H1 (cell line): Measurements from ENCODE around the gene STAT3. TPM values are rescaled to one million over a fixed set of nuclear protein-coding genes. Genes with fewer than 3 reads are reported as not detected.

Experiments
- CTCF ChIA-PET: fragments of 300-600 bp; sonication (Branson Sonifier 250); formaldehyde crosslinking; loops from one replicate; lab custom pipeline; 2021; ENCODE audit not compliant: partially characterized antibody; lab: Charles Lee
- POLR2A ChIA-PET: fragments of 300-600 bp; sonication (Branson Sonifier 250); formaldehyde crosslinking; loops from one replicate; lab custom pipeline; 2021; ENCODE audit warnings: inconsistent platforms; ENCODE audit not compliant: partially characterized antibody; lab: Charles Lee
- DNase-seq, 2 experiments: peaks; one replicate each; pipeline versions ENCODE4 v3.0.0 to v3.0.0-alpha.2; 2010 to 2022; ENCODE audit warnings: low spot score in 2 of 2, low read depth in 1 of 2, mixed read lengths in 1 of 2
- FAIRE-seq: peaks from 2 replicates; lab custom pipeline; 2011; peaks lifted over from hg19 to GRCh38; lab: Jason Lieb, UNC
- H2AFZ ChIP-seq: 2 replicates; pipeline ENCODE4 v1.8.1; 2012; ENCODE audit warnings: low read length, inconsistent platforms
- H2AK5ac ChIP-seq: 2 replicates; pipeline ENCODE4 v1.6.1; 2013; ENCODE audit warnings: low read depth, low read length
- H2BK120ac ChIP-seq: replicated peaks from 2 replicates; pipeline ENCODE3; 2013; ENCODE audit warnings: low read depth, low read length, inconsistent platforms
- H2BK12ac ChIP-seq: 2 replicates; pipeline ENCODE4 v1.6.1; 2013; ENCODE audit warnings: low read depth, low read length
- H2BK15ac ChIP-seq: 2 replicates; pipeline ENCODE4 v1.6.1; 2013; ENCODE audit warnings: low read length
- H2BK20ac ChIP-seq: 2 replicates; pipeline ENCODE4 v1.6.1; 2013; ENCODE audit warnings: low read length
- H2BK5ac ChIP-seq: 2 replicates; pipeline ENCODE4 v1.6.1; 2013; ENCODE audit warnings: low read depth, low read length
- H3K14ac ChIP-seq: 2 replicates; pipeline ENCODE4 v1.6.1; 2013; ENCODE audit warnings: inconsistent platforms; ENCODE audit not compliant: insufficient read length
- H3K18ac ChIP-seq: 2 replicates; pipeline ENCODE4 v1.6.1; 2013; ENCODE audit warnings: low read length; ENCODE audit errors: extremely low read depth
- H3K23ac ChIP-seq: 2 replicates; pipeline ENCODE4 v1.6.1; 2013; ENCODE audit warnings: inconsistent platforms; ENCODE audit not compliant: insufficient read length
- H3K23me2 ChIP-seq: 2 replicates; pipeline ENCODE4 v1.6.1; 2013; ENCODE audit warnings: low read depth, low read length
- H3K27ac ChIP-seq: 2 replicates; pipeline ENCODE4 v1.6.1; 2011; ENCODE audit warnings: low read depth, low read length, inconsistent platforms
- H3K27me3 ChIP-seq, 4 experiments: replicated peaks in 1 of 4; 1 replicate in 1 of 4; 2 replicates in 3 of 4; pipeline versions ENCODE4 v1.6.1 to v1.8.1; 2011 to 2013; ENCODE audit warnings: low read length in 3 of 4, mild to moderate bottlenecking in 3 of 4, inconsistent platforms in 2 of 4, mixed read lengths in 2 of 4, moderate library complexity in 1 of 4; ENCODE audit not compliant: control insufficient read depth in 3 of 4, insufficient read depth in 3 of 4; ENCODE audit errors: extremely low read depth in 1 of 4
- H3K36me3 ChIP-seq, 4 experiments: 2 replicates each; pipeline versions ENCODE4 v1.6.1 to v1.8.1; 2011 to 2013; ENCODE audit warnings: mild to moderate bottlenecking in 4 of 4, low read length in 3 of 4, moderate library complexity in 2 of 4, control low read depth in 1 of 4, inconsistent platforms in 1 of 4; ENCODE audit not compliant: insufficient read depth in 4 of 4, control insufficient read depth in 2 of 4
- H3K4ac ChIP-seq: replicated peaks from 2 replicates; pipeline ENCODE3; 2013; ENCODE audit warnings: low read length, low read depth, mixed read lengths, inconsistent platforms; ENCODE audit not compliant: insufficient read length
- H3K4me1 ChIP-seq, 4 experiments: replicated peaks in 1 of 4; 1 replicate in 1 of 4; 2 replicates in 3 of 4; pipeline versions ENCODE4 v1.6.1 to v1.8.1; 2011 to 2013; ENCODE audit warnings: low read length in 3 of 4, inconsistent platforms in 2 of 4, mixed read lengths in 1 of 4; ENCODE audit not compliant: insufficient read depth in 4 of 4, control insufficient read depth in 3 of 4
- H3K4me2 ChIP-seq, 2 experiments: 2 replicates each; pipeline versions ENCODE4 v1.6.1 to v1.8.1; 2011 to 2013; ENCODE audit warnings: low read depth in 2 of 2, low read length in 2 of 2, control low read depth in 1 of 2, inconsistent platforms in 1 of 2, mild to moderate bottlenecking in 1 of 2; ENCODE audit not compliant: insufficient read depth in 1 of 2
- H3K4me3 ChIP-seq, 4 experiments: fragments of 200-600, 300-600 bp in 1 of 4; sonication (generic), shearing (Covaris generic), sonication (Bioruptor Twin) in 1 of 4; 2 replicates each; pipeline versions ENCODE4 v1.5.1 to v1.8.1; 2011 to 2016; ENCODE audit warnings: low read length in 4 of 4, low read depth in 3 of 4, control low read depth in 2 of 4, inconsistent platforms in 2 of 4, mild to moderate bottlenecking in 2 of 4, mixed read lengths in 1 of 4, moderate library complexity in 1 of 4; ENCODE audit not compliant: insufficient read depth in 2 of 4; ENCODE audit errors: extremely low read depth in 1 of 4
- H3K56ac ChIP-seq: replicated peaks from 2 replicates; pipeline ENCODE3; 2013; ENCODE audit warnings: low read depth, mild to moderate bottlenecking, mixed read lengths, low read length, inconsistent platforms; ENCODE audit not compliant: insufficient read length
- H3K79me1 ChIP-seq: 2 replicates; pipeline ENCODE4 v1.6.1; 2013; ENCODE audit warnings: low read depth, low read length, control low read depth
- H3K79me2 ChIP-seq, 2 experiments: 2 replicates each; pipeline versions ENCODE4 v1.6.1 to v1.8.1; 2012 to 2013; ENCODE audit warnings: low read length in 2 of 2, mild to moderate bottlenecking in 2 of 2, inconsistent platforms in 1 of 2; ENCODE audit not compliant: insufficient read depth in 2 of 2, control insufficient read depth in 1 of 2
- H3K9ac ChIP-seq, 4 experiments: replicated peaks in 1 of 4; 1 replicate in 1 of 4; 2 replicates in 3 of 4; pipeline versions ENCODE4 v1.6.1 to v1.8.1; 2011 to 2013; ENCODE audit warnings: low read depth in 3 of 4, low read length in 3 of 4, control low read depth in 2 of 4, mild to moderate bottlenecking in 2 of 4, moderate library complexity in 2 of 4, inconsistent platforms in 1 of 4; ENCODE audit errors: extremely low read depth in 1 of 4
- H3K9me3 ChIP-seq, 2 experiments: 2 replicates each; pipeline versions ENCODE4 v1.6.1 to v1.8.1; 2012 to 2013; ENCODE audit warnings: mild to moderate bottlenecking in 2 of 2, moderate library complexity in 2 of 2, control low read depth in 1 of 2, inconsistent platforms in 1 of 2, low read depth in 1 of 2, low read length in 1 of 2, mixed read lengths in 1 of 2; ENCODE audit not compliant: insufficient read depth in 2 of 2
- H4K20me1 ChIP-seq, 2 experiments: replicated peaks in 1 of 2; 2 replicates each; pipeline versions ENCODE3 to v1.8.1; 2011 to 2013; ENCODE audit warnings: inconsistent platforms in 2 of 2, low read length in 2 of 2, mild to moderate bottlenecking in 1 of 2; ENCODE audit not compliant: insufficient read depth in 2 of 2, control insufficient read depth in 1 of 2
- H4K5ac ChIP-seq: 2 replicates; pipeline ENCODE4 v1.6.1; 2013; ENCODE audit warnings: low read length, low read depth, mixed read lengths, inconsistent platforms; ENCODE audit not compliant: insufficient read length
- H4K8ac ChIP-seq: 2 replicates; pipeline ENCODE4 v1.8.0; 2013; ENCODE audit warnings: mild to moderate bottlenecking, moderate library complexity, low read length, inconsistent platforms; ENCODE audit not compliant: insufficient read depth; ENCODE audit errors: extremely low read depth
- H4K91ac ChIP-seq: replicated peaks from 2 replicates; pipeline ENCODE3; 2013; ENCODE audit warnings: low read length, mixed read lengths, inconsistent platforms; ENCODE audit not compliant: insufficient read length
- WGBS, 2 experiments: shearing (Covaris generic) in 1 of 2; methylation state at CpG; one replicate each; pipeline versions ENCODE4 v1.1.6 to v1.1.7; 2013 to 2015; ENCODE audit warnings: low lambda C conversion rate in 2 of 2, mixed read lengths in 2 of 2, inconsistent platforms in 1 of 2, low coverage in 1 of 2, missing lambda C conversion rate in 1 of 2; ENCODE audit not compliant: insufficient replicate concordance in 2 of 2, insufficient coverage in 1 of 2, insufficient read length in 1 of 2; ENCODE audit errors: extremely low coverage in 1 of 2, missing lambda C conversion rate in 1 of 2; 5-methylcytosine and 5-hydroxymethylcytosine counted together
- polyA plus RNA-seq, 7 experiments: library from polyadenylated mRNA; depleted of rRNA in 3 of 7; stranded (reverse) in 5 of 7; unstranded in 2 of 7; fragments of >200 nt in 5 of 7; fragments of 200-250 nt in 2 of 7; gene quantifications; 1 replicate in 5 of 7; 2 replicates in 1 of 7; 4 replicates in 1 of 7; pipeline versions ENCODE4 v1.2.1 to v1.2.3, GENCODE V29; 2011 to 2013; ENCODE audit warnings: missing spikeins in 2 of 7, mixed read lengths in 2 of 7
- total RNA-seq: library from RNA; stranded (reverse); fragmentation: NEBNext Ultra II Directional; extraction: Animal tissue kit (Norgen Biotek cat#: 25700); gene quantifications from 2 replicates; pipeline ENCODE4 v1.2.1, GENCODE V29; 2021

STAT3 gene
- total and polyA plus RNA-seq, 2 of the 8 experiments (the other 6 are each of a cell fraction or from before 2014, with no cell fraction given): 38.4 to 94.1 TPM

DNA sequence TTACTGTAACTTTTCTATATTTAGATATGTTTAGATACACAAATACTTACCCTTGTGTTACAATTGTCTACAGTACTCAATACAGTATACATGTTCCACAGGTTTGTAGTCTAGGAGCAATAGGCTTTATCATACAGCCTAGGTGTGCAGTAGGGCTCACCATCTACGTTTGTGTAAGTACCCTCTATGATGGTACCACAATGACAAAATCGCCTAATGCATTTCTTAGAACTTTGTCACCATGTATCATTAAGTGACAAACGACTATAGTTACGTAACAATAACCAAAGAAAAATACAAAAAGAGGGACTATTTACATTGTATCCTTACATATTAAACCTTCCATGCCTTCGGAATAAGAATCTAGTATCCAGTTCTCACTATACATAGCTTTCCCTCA, 120.0 kb downstream of the STAT3 start:
- Histone ChIP-seq H3K9ac (no peak overlapping the region), H4K20me1 (peaks cover 0 to 4% of the 10 kb centered on the region in 2 experiments), H3K79me1 (peaks cover 5% of the 10 kb centered on the region), H3K4me2 (no peak overlapping the region), H3K4ac (no peak overlapping the region), H2AFZ (no peak overlapping the region), H2BK120ac (no peak overlapping the region), H3K4me1 (peaks cover 0 to 8% (median 3%) of the 10 kb centered on the region in 4 experiments; a peak in 3 of 7 replicates), H2BK5ac (no peak overlapping the region), H2AK5ac (no peak overlapping the region), H2BK12ac (no peak overlapping the region), H4K91ac (no peak overlapping the region), H3K23ac (no peak overlapping the region), H3K9me3 (no peaks in the 10 kb centered on the region), H2BK20ac (no peak overlapping the region), H3K79me2 (peaks cover 6 to 64% of the 10 kb centered on the region in 2 experiments; a peak in 3 of 4 replicates), H4K5ac (no peak overlapping the region), H4K8ac (no peak overlapping the region), H3K27me3 (no peaks in the 10 kb centered on the region), H3K27ac (no peak overlapping the region), H3K4me3 (no peak overlapping the region), H3K23me2 (no peaks in the 10 kb centered on the region), H3K14ac (no peak overlapping the region), H3K18ac (no peak overlapping the region), H3K36me3 (no peaks in the 10 kb centered on the region), H2BK15ac (no peak overlapping the region), H3K56ac (no peak overlapping the region)
- FAIRE-seq (no peak), DNase-seq (no peak)
- ChIA-PET CTCF (interaction anchor here (1.2 to 3.0 kb wide), 3 partner anchors 18 to 39 kb away, joined by 3 to 14 read pairs (median 4); no protein-coding TSS in a partner anchor), POLR2A (interaction anchor here (0.6 to 0.8 kb wide), 2 partner anchors 9 to 17 kb away, joined by 3 read pairs; no protein-coding TSS in a partner anchor)
- WGBS, 2 experiments: 93% methylated on average over 5 of the region's 5 CpGs; no CpG with 5 or more reads in 1 of the 2 experiments
